CD4-positive, CD25-positive, alpha-beta regulatory T cell (primary cell): ENCODE results near the gene LRRC57. TPM values are rescaled to one million over a fixed set of nuclear protein-coding genes. Genes with fewer than 3 reads are reported as not detected.

Source experiments
- ATAC-seq, 2 donors: fragments of 150-1000 bp; cut with Tn5 transposase; one replicate each; pipeline ENCODE4 v1.10.0; 2021; ENCODE audit warnings: low read depth in 2 of 2, moderate number of reproducible peaks in 2 of 2, moderate library complexity in 1 of 2
- DNase-seq, 3 donors: peaks; one replicate each; pipeline versions ENCODE4 v3.0.0 to v3.0.0-alpha.2; 2012 to 2022; ENCODE audit warnings: mixed read lengths in 1 of 3
- H3K27ac ChIP-seq: one replicate; pipeline ENCODE4 v1.7.0; 2013; ENCODE audit warnings: mild to moderate bottlenecking, low read length; ENCODE audit not compliant: insufficient read depth, poor library complexity, severe bottlenecking
- H3K27me3 ChIP-seq: one replicate; pipeline ENCODE4 v1.7.0; 2013; ENCODE audit warnings: low read length; ENCODE audit not compliant: control insufficient read depth, insufficient read depth
- H3K36me3 ChIP-seq: one replicate; pipeline ENCODE4 v1.7.0; 2013; ENCODE audit warnings: mild to moderate bottlenecking, low read length, moderate library complexity; ENCODE audit not compliant: control insufficient read depth, insufficient read depth
- H3K4me1 ChIP-seq: 2 replicates; pipeline ENCODE4 v1.7.0; 2013; ENCODE audit warnings: mild to moderate bottlenecking, low read length; ENCODE audit not compliant: insufficient read depth, control insufficient read depth, poor library complexity, severe bottlenecking
- H3K4me3 ChIP-seq: one replicate; pipeline ENCODE4 v1.7.0; 2013; ENCODE audit warnings: low read depth, mild to moderate bottlenecking, low read length, moderate library complexity
- H3K9me3 ChIP-seq, 2 experiments: 1 replicate in 1 of 2; 2 replicates in 1 of 2; pipeline ENCODE4 v1.7.0; 2013; ENCODE audit warnings: low read length in 2 of 2, mild to moderate bottlenecking in 1 of 2, moderate library complexity in 1 of 2; ENCODE audit not compliant: control insufficient read depth in 2 of 2
- H3K27ac Mint-ChIP-seq, 3 donors: one replicate each; pipeline ENCODE4 v1.8.0; 2020 to 2022; ENCODE audit warnings: mild to moderate bottlenecking in 3 of 3, mixed read lengths in 3 of 3, moderate library complexity in 2 of 3
- H3K27me3 Mint-ChIP-seq: one replicate; pipeline ENCODE4 v1.8.0; 2022; ENCODE audit warnings: mild to moderate bottlenecking, mixed read lengths
- H3K36me3 Mint-ChIP-seq: one replicate; pipeline ENCODE4 v1.8.0; 2020; ENCODE audit warnings: mixed read lengths
- H3K4me1 Mint-ChIP-seq, 4 donors: one replicate each; pipeline ENCODE4 v1.8.0; 2020 to 2022; ENCODE audit warnings: mixed read lengths in 4 of 4, mild to moderate bottlenecking in 1 of 4
- H3K4me3 Mint-ChIP-seq, 4 donors: one replicate each; pipeline ENCODE4 v1.8.0; 2020 to 2022; ENCODE audit warnings: mild to moderate bottlenecking in 4 of 4, mixed read lengths in 4 of 4, moderate library complexity in 3 of 4
- H3K9me3 Mint-ChIP-seq, 7 donors: one replicate each; pipeline ENCODE4 v1.8.0; 2020 to 2022; ENCODE audit warnings: mixed read lengths in 7 of 7, mild to moderate bottlenecking in 3 of 7, moderate library complexity in 2 of 7
- polyA plus RNA-seq, 4 donors: library from polyadenylated mRNA; unstranded; fragments of 300-500 nt; fragmentation: Illumina TruSeq; gene quantifications; one replicate each; pipeline ENCODE4 v1.2.3, GENCODE V29; 2021
- total RNA-seq: library from RNA; stranded (reverse); gene quantifications from one replicate; pipeline ENCODE4 v1.2.3, GENCODE V29; 2022

Gene LRRC57
- total and polyA plus RNA-seq, 5 donors from 2014 or later: 5.8 to 36.0 (median 7.4) TPM

DNA sequence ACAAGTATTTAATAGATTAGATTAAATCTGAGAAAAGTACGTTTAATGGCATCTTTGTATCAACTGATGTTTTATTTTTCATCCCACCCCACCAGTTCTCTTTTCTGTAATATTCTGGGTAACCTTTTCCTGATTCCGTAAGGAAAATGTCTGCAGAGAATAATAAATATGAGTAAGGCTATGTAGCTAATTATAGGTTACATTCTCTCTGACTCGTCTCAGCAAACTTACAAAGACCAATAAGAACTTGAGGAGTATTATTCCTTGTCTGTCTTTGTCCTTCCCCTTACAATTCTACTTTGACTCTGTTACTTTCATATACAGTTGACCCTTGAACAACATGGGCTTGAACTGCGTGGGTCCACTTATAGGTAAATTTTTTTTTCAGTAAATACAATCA lies 41.1 kb downstream of the LRRC57 start:
- Histone ChIP-seq H3K27me3 (no peaks in the 10 kb centered on the region), H3K9me3 (no peaks in the 10 kb centered on the region), H3K27ac (no peak overlapping the region), H3K4me1 (no peaks in the 10 kb centered on the region), H3K4me3 (no peak overlapping the region), H3K36me3 (peaks cover 5% of the 10 kb centered on the region)
- H3K4me1 Mint-ChIP-seq: peaks cover 14 to 30% (median 21%) of the 10 kb centered on the region in 4 donors
- H3K27me3 Mint-ChIP-seq: no peaks in the 10 kb centered on the region
- DNase-seq (no peak), ATAC-seq (no peak)
- no peaks in the 10 kb centered on the region for H3K9me3 Mint-ChIP-seq
- peaks cover 9% of the 10 kb centered on the region for H3K36me3 Mint-ChIP-seq
- no peak overlapping the region for H3K27ac Mint-ChIP-seq
- H3K4me3 Mint-ChIP-seq: no peak overlapping the region

DNA sequence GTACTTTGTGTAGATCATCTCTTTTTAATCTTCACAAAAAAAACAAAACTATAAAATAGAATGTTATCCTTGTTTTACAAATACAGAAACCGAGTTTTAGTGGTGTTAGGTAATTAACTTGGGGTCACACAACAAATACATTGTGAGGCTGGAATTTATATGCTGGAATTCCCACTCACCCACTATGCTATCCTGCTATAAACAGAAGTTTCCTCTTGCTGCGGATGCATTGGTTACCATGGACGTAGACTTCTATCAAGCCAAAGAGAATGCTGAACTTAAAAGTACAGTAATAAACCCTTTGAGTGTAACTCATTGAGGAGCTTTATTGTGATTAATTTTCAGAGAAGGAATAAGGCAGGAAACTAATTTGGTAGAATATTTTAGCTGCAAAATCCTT lies 44.0 kb downstream of the LRRC57 start:
- no peaks in the 10 kb centered on the region for H3K27me3 Mint-ChIP-seq
- H3K4me1 Mint-ChIP-seq: peaks cover 16 to 35% (median 26%) of the 10 kb centered on the region in 4 donors
- H3K27ac ChIP-seq: no peak overlapping the region
- H3K9me3 ChIP-seq: no peaks in the 10 kb centered on the region
- no peak overlapping the region for H3K4me3 Mint-ChIP-seq
- no peaks in the 10 kb centered on the region for H3K4me1 ChIP-seq
- no peak overlapping the region for H3K27ac Mint-ChIP-seq
- no peak for ATAC-seq
- peaks cover 9% of the 10 kb centered on the region for H3K36me3 Mint-ChIP-seq
- no peaks in the 10 kb centered on the region for H3K27me3 ChIP-seq
- DNase-seq: no peak
- no peaks in the 10 kb centered on the region for H3K9me3 Mint-ChIP-seq
- peaks cover 2% of the 10 kb centered on the region for H3K36me3 ChIP-seq
- H3K4me3 ChIP-seq: no peak overlapping the region

DNA sequence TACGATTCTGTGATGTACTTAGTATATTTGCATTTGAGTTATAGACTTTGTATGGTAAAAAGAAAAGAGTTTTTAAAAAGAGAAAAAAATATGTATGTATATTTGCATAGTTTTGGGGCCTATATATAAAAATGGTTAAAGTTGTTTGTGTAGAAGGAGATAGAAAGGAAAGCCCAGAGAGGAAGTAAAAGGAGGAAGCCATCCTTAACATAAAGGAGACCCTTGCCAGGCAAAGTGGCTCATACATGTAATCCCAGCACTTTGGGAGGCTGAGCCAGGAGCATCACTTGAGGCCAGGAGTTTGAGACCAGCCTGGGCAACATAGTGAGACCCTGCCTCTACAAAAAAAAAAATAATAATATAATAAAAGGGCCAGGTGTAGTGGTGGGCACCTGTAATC lies 44.8 kb downstream of the LRRC57 start:
- H3K36me3 Mint-ChIP-seq: peaks cover 9% of the 10 kb centered on the region
- Histone ChIP-seq H3K27me3 (no peaks in the 10 kb centered on the region), H3K36me3 (peaks cover 2% of the 10 kb centered on the region), H3K4me3 (no peak overlapping the region), H3K27ac (no peak overlapping the region), H3K9me3 (no peaks in the 10 kb centered on the region), H3K4me1 (no peaks in the 10 kb centered on the region)
- H3K9me3 Mint-ChIP-seq: no peaks in the 10 kb centered on the region
- H3K27me3 Mint-ChIP-seq: no peaks in the 10 kb centered on the region
- no peak for ATAC-seq
- H3K27ac Mint-ChIP-seq: no peak overlapping the region
- H3K4me3 Mint-ChIP-seq: no peak overlapping the region
- no peak for DNase-seq
- H3K4me1 Mint-ChIP-seq: peaks cover 16 to 42% (median 29%) of the 10 kb centered on the region in 4 donors

DNA sequence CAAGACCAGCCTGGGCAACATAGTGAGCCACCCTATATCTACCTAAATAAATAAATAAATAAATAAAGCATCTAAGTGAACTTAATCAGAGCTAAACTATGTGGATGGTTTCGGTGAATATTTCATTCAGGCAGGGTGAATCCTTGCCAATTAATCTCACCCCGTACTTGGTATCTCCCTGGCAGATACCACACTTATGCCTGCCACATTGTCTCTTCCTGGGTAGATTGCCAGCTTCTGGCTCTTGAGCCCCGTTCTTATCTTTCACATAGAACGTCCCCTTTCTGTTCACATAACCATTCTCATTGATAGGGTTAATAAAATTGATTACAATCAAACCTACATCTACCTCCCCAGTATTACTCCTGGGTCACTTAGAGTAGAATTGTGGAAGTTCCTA lies 46.1 kb downstream of the LRRC57 start:
- Histone ChIP-seq H3K36me3 (peaks cover 2% of the 10 kb centered on the region), H3K27ac (no peak overlapping the region), H3K4me1 (no peaks in the 10 kb centered on the region), H3K9me3 (no peaks in the 10 kb centered on the region), H3K4me3 (no peak overlapping the region), H3K27me3 (no peaks in the 10 kb centered on the region)
- H3K27me3 Mint-ChIP-seq: no peaks in the 10 kb centered on the region
- no peaks in the 10 kb centered on the region for H3K9me3 Mint-ChIP-seq
- H3K36me3 Mint-ChIP-seq: peaks cover under 1% of the 10 kb centered on the region
- H3K27ac Mint-ChIP-seq: no peak overlapping the region
- DNase-seq (no peak), ATAC-seq (no peak)
- no peak overlapping the region for H3K4me3 Mint-ChIP-seq
- H3K4me1 Mint-ChIP-seq: peaks cover 18 to 55% (median 30%) of the 10 kb centered on the region in 4 donors

DNA sequence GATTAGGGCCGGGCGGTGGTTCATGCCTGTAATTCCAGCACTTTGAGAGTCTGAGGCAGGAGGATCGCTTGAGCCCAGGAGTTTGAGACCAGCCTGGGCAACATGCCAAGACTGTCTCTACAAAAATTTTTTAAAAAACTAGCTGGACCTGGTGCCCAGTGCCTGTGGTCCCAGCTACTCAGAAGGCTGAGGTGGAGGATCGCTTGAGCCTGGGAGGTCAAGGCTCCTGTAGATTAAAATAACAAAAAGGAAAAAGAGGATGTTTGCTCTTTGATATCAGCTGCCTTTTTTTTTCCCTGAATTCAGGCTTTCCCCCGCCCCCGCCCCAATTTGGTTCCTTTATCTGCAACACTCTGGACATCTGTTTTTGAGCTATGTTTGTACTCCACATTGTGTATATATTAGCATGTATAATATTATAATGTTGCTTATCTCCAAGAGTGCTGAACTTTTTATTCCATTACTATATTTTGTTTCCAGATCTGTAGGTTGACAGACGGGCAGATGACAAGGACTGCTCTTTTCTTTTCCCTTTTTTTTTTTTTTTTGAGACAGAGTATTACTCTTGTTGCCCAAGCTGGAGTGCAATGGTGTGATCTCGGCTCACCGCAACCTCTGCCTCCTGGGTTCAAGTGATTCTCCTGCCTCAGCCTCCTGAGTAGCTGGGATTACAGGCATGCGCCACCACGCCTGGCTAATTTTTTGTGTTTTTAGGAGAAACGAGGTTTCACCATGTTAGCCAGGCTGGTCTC lies 48.6 kb downstream of the LRRC57 start:
- Histone ChIP-seq H3K9me3 (no peaks in the 10 kb centered on the region), H3K36me3 (peaks cover 2% of the 10 kb centered on the region), H3K27me3 (no peaks in the 10 kb centered on the region), H3K27ac (no peak overlapping the region), H3K4me1 (peaks cover 16% of the 10 kb centered on the region), H3K4me3 (no peak overlapping the region)
- DNase-seq: no peak
- H3K4me3 Mint-ChIP-seq: peak overlapping the region in 1 of 4 donors; percentile 15
- no peak for ATAC-seq
- H3K36me3 Mint-ChIP-seq: peaks cover 5% of the 10 kb centered on the region
- peaks cover 18 to 65% (median 42%) of the 10 kb centered on the region in 4 donors for H3K4me1 Mint-ChIP-seq
- H3K27ac Mint-ChIP-seq: peak overlapping the region in 1 of 3 donors; percentile 78
- no peaks in the 10 kb centered on the region for H3K27me3 Mint-ChIP-seq
- H3K9me3 Mint-ChIP-seq: no peaks in the 10 kb centered on the region

DNA sequence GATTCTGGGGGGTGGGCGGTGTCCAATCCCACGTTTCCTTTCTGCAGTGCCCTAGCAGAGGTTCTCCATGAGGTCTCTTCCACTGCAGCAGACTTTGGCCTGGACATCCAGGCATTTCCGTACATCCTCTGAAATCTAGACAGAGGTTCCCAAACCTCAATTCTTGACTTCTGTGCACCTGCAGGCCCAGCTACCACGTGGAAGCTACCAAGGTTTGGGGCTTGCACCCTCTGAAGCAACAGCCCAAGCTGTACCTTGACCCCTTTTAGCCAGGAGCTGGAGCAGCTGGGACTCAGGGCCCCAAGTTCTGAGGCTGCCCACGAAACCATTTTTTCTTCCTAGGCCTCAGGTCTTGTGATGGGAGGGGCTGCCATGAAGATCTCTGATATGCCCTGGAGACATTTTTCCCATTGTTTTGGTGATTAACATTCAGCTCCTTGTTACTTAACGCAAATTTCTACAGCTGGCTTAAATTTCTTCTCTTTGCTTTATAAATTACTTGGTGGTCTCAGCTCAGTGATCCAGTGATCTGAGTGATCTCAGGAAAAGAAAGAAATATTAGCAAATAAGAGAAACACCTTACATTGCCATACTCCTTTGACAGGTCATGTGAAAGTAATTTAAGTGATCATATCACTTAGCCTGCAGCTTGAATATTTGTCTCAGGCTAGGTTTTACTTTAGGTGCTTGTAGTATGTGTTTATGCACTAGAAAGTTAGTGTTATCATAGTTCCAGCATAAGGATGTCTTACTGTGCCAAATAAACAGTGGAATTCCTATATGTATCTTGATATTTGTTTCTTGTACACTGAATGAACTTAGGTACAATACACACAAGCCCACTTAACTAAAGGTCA lies 50.2 kb downstream of the LRRC57 start:
- H3K36me3 Mint-ChIP-seq: peaks cover 6% of the 10 kb centered on the region
- Histone ChIP-seq H3K27me3 (no peaks in the 10 kb centered on the region), H3K9me3 (no peaks in the 10 kb centered on the region), H3K36me3 (peaks cover 2% of the 10 kb centered on the region), H3K4me1 (peaks cover 25% of the 10 kb centered on the region), H3K4me3 (no peak overlapping the region), H3K27ac (no peak overlapping the region)
- ATAC-seq (no peak), DNase-seq (no peak)
- no peaks in the 10 kb centered on the region for H3K27me3 Mint-ChIP-seq
- peaks cover 22 to 76% (median 51%) of the 10 kb centered on the region in 4 donors for H3K4me1 Mint-ChIP-seq
- peak overlapping the region; percentile 32 to 81 (median 61) for H3K4me3 Mint-ChIP-seq
- peak overlapping the region; percentile 17 to 42 (median 36) for H3K27ac Mint-ChIP-seq
- H3K9me3 Mint-ChIP-seq: peaks cover 0 to 1% (median 0%) of the 10 kb centered on the region in 7 donors

DNA sequence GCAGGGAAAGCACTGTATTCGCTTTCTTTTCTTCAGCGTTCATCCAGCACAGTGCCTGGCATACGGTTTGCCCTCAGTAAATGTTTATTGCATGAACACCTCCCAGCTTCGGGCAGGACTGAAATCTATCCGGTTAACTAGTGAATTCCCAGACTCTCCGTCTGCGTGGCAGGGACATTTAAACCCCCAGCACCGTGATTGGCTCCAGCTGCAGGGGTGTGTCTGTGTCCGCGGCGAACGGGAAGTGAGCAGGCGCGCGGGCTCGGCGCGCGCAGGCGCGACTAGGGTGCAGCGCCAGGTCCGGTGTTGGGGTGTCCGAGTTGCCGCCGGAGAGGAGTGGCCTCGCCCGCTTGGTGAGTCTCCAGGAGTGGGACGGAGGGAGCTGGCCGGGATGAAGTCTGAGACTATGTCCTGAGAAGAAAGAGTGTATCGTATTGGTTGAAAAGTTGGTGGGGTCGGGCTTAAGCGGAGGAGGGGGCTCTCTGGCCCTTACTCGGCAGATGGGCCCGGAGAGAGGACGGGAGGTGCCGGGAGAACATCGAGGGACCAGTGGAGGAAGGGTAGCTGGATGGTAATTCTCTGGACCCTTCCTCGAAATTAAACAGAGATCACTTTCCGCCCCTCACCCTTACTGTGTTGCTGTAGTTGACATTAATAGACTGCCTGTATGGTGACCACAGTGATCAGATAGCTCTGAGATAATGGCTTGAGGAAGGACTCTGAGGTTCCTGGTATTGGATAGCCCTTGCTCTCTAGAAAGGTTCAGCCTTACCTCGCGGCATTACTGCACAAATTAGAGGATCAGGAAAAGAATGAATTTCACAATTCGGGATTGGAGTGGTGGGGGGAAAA lies 53.0 kb downstream of the LRRC57 start, which contains the start of gene SNAP23:
TSS of gene SNAP23 (plus strand) at position 274 of the 852 bp plus-strand sequence. CDS start 16,213 bp downstream, outside the sequence.
- peaks cover 6% of the 10 kb centered on the region for H3K36me3 Mint-ChIP-seq
- Histone ChIP-seq H3K36me3 (no peaks in the 10 kb centered on the region), H3K27ac (peak within 1 kb of the TSS; percentile 74), H3K27me3 (no peaks in the 10 kb centered on the region), H3K4me3 (peak within 1 kb of the TSS; percentile 91), H3K9me3 (no peaks in the 10 kb centered on the region), H3K4me1 (peaks cover 41% of the 10 kb centered on the region)
- ATAC-seq: peak; percentile 84 to 86
- peaks cover 0 to 1% (median 0%) of the 10 kb centered on the region in 7 donors for H3K9me3 Mint-ChIP-seq
- H3K27me3 Mint-ChIP-seq: no peaks in the 10 kb centered on the region
- H3K27ac Mint-ChIP-seq: peak within 1 kb of the TSS; percentile 96 to 99 (median 97)
- peak within 1 kb of the TSS; percentile 94 to 98 (median 96) for H3K4me3 Mint-ChIP-seq
- peak; percentile 79 to 86 (median 81) for DNase-seq
- H3K4me1 Mint-ChIP-seq: peaks cover 24 to 82% (median 51%) of the 10 kb centered on the region in 4 donors
